IMR-90 (cell line): ENCODE results near the gene FBXO3.

ENCODE experiments used
- BHLHE40 ChIP-seq: fragments of 150-350 bp; IDR thresholded peaks from 2 replicates; pipeline ENCODE4 v1.6.1; 2016; ENCODE audit warnings: mild to moderate bottlenecking, low read depth, low read length
- CEBPB ChIP-seq: IDR thresholded peaks from 2 replicates; pipeline ENCODE4 v1.6.1; 2012; ENCODE audit warnings: low read depth, low read length, improper control_type of control experiment
- CTCF ChIP-seq: conservative IDR thresholded peaks from 2 replicates; pipeline ENCODE4 v1.5.1; 2012; ENCODE audit warnings: mild to moderate bottlenecking, low read depth, low read length, improper control_type of control experiment
- POLR2A ChIP-seq: IDR thresholded peaks from 2 replicates; pipeline ENCODE4 v1.6.1; 2012; ENCODE audit warnings: mild to moderate bottlenecking, low read depth, low read length
- RCOR1 ChIP-seq: IDR thresholded peaks from 2 replicates; pipeline ENCODE4 v1.6.1; 2012; ENCODE audit warnings: mild to moderate bottlenecking, low read length, improper control_type of control experiment; ENCODE audit not compliant: insufficient replicate concordance
- USF2 ChIP-seq: fragments of 150-350 bp; IDR thresholded peaks from 2 replicates; pipeline ENCODE4 v1.6.1; 2017; ENCODE audit warnings: mild to moderate bottlenecking, antibody characterized with exemption, low read length, low read depth

- TF ChIP-seq CEBPB (no peak), CTCF (no peak), POLR2A (no peak), BHLHE40 (no peak), USF2 (no peak), RCOR1 (no peak)
Measured at GRCh38 chr11:33787076-33787475, 12.8 kb upstream of the FBXO3 start.
